Inferior parietal cortex (tissue), 1 donor: ENCODE data around the gene CLEC16A.
"Not testable (repeated sequence)": the region's sequence is repeated elsewhere in the genome, so short reads cannot be mapped to it uniquely, and the experiment has no call there.

Source experiments
- DNase-seq: peaks from one replicate; pipeline ENCODE4 v3.0.0-alpha.2; 2016; ENCODE audit errors: extremely low spot score

Gene CLEC16A

GRCh38 chr16:10939649-10940234, 4.6 kb upstream of the CLEC16A start:
- no peak for DNase-seq

GRCh38 chr16:10940501-10941079, 3.8 kb upstream of the CLEC16A start:
- no peak for DNase-seq

DNA sequence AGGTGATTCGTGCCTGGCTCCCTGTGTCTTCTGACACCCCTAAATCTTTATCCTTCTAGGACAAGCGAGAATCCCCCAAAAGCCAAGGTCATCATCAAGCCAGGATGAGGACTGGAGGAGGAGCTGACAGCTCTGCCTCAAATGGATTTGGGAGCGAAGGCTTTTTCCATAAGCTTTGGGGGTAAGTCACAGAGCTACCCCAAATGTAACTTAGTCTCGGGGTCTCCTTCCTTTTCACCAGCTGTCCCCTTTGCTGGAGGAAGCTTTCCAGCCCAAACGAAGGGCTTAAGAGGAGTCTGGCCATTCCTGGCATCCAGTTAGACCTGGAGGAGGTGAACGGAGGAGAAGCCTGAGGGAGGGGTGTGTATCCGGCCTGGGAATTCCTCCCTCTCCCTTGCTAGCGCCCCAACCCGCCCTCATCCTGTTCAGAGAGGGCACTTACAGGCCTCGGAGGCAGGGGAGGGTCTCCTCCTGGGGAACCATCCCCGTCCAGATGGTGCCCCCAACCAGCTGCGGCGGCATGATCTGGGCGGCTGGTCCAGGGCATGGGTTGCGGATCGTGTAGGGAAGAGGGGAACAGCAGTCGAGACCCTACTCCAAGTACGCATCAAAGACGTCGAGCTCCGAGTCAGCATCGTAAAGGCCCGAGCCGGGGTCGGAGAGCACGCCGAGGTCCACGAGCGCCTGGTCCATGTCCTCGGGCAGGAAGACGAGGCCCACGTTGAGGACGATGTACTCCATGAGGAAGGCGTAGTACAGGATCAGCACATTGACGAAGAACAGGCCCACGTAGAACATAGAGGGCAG, 3.0 kb upstream of the CLEC16A start:
- no peak for DNase-seq

DNA sequence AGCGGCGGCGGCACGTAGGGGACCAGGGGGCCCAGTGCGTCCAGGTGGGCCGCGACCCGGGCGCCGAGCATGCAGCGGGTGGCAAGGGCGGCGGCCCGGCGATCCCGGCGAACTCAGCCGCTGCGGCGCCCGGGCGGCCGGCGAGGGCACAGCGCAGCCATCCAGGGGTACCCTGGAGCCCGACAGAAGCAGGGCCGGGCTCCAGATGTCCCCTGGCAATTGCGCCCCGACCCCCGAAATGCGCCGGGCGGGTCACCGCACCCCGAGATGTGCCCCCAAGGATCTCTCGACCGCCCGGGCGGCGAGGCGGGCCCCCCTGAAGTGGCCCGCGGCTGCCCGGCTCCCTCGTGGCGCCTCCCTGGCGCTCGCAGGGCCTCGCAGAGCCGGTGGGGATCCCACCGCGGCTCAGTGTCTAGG, 2.4 kb upstream of the CLEC16A start:
- not testable (repeated sequence) for DNase-seq

DNA sequence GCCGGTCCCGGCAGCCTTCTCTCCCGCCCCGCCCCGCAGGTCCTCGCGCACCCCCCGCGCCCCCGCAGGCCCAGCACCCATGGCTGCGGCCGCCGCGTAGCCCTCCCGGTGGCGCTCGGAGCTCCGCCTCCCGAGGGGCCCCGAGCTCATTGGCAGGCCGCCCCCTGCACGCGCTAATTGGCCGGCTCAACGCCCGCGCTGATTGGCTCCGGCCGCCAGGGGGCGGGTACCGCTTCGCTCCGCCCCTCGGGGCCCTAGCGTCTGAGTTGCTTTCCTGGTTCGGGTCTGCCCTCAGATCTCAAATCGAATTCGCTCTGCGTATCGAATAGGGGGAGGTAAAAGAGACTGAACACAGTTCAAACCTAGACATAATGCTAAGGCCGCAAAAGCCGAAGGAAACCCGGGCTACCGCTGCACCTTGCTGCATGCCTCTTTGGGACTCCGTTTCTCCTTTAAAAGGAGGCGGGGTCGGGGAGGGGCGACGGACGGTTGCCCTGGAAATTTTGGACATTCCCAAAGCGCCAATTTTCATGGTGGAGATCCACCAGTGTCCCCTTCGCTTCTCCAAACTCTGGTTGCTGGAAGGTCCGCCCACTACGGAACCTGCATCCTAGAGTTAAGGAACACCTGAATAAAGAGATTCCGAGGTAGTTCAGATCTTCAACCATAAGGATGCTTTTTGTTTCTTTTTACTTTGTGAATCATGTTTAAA, 1.9 kb upstream of the CLEC16A start, which contains the start of gene DEXI:
DEXI (minus strand) TSS at position 117 of the 712 bp plus-strand sequence. CDS start 463 bp downstream, outside the sequence.
- DNase-seq, result peak; percentile 97

DNA sequence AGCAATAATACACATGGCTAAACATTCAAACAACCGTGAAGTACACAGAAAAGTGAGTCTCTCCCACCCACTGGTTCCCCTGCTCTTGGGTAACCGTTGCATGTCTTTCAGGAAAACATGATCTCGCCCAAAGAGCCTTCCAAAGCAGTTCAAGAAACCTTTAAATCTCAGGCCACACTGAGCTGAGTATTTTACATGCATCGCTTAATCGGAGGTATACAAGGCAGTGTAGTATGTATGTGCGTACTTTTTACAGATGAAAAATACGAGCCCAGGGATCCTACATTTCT, 1.4 kb upstream of the CLEC16A start:
- DNase-seq, result no peak

GRCh38 chr16:10945065-10945787, 862 bp downstream of the CLEC16A start:
- no peak for DNase-seq

- no peak for DNase-seq
Measured at GRCh38 chr16:10946308-10946707, 1.9 kb downstream of the CLEC16A start.

GRCh38 chr16:10947211-10947787, 2.9 kb downstream of the CLEC16A start:
- no peak for DNase-seq

- no peak for DNase-seq
Measured at GRCh38 chr16:10949424-10949970, 5.1 kb downstream of the CLEC16A start.

DNA sequence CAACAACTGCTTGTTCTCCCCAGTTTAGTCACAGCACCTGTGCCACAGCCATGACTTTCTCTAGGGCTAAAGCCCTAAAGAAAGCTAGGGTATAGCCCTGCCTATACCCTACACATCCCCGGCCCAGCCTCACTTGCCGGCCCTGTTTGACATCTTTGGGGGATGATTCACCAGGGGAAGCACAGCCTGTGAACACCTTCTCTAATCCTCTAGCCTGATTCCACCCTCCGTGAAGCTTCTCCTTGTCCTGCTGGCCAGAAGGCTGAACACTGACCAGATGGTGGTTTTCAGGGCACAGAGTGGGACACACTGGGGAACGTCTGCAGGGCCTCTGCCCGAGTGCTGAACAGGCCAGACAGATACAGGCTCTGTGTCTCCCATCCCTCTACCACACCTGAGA, 6.0 kb downstream of the CLEC16A start:
- DNase-seq, result no peak

DNA sequence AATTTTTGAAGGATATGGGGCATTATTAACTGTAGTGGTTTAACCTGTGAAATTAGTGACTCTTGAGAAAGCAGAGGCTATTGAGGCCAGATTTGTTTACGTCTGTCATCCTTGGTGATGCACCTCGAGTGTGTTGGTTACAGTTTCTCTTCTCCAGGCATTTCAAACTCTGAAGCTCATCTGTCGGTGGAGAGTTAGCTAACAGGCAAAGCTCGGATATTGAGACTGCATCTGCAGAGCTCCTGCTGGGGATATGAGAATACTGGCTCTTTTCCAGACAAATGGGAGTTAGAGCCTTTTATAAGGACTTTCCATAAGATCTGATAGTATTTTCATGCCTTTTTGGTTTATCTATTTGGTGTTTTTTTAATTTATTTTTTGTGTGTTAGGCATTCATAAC, 6.7 kb downstream of the CLEC16A start:
- DNase-seq, result no peak

- DNase-seq, result no peak
Measured at GRCh38 chr16:10954903-10955302, 10.5 kb downstream of the CLEC16A start.

DNA sequence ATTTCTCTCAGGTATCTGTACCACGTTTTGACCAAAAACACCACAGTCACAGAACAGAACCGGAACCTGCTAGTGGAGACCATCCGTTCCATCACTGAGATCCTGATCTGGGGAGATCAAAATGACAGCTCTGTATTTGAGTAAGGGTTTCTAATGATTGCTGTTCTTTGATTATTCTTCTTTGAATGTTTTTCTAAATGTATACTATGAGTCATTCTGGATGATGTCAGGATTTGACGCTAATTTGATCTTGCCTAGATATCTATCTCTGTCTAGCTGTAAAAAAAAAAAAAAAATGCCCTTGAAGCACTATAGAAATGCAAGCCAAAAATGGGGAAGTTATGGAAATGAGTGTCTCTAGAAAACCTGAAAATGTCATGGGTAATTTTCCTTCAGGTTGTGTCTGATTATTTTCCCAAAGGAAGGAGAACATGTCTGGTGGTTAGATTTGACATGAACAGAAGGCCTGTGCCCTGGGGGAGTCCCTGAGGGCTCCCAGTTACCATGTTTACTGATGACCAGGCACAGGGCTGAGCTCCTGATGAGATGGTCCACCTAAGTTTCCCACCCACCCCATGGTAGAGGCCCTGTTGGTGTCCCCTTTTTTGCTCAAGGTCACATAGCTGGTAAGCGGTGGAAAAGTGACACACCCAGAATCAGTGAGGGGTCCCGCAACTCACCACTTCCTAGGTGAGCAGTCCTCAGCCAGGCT, 13.6 kb downstream of the CLEC16A start:
- DNase-seq, result no peak

GRCh38 chr16:10959161-10959560, 14.8 kb downstream of the CLEC16A start:
- DNase-seq, result no peak

DNA sequence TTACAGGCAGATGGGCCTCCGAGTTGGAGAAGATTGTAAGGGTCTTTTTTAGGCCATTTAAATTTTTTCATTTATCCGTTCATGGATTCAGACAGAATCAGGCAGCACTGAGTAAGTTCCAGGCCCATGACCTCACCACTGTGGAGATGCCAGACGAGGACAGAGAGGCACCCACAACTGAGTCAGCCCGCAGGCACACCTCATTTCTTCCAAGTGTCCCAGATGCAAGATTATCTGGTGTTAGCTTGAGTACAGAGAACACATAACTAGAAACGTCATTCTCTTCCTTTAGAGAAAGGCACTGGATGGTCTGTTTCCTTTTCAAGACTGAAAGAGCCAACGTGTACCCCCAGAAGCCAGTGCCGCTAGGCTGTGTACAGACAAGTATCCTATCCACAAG, 16.9 kb downstream of the CLEC16A start:
- DNase-seq, result no peak

- peak; percentile 88 for DNase-seq
Measured at GRCh38 chr16:10964039-10964890, 19.9 kb downstream of the CLEC16A start.

- DNase-seq, result no peak
Measured at GRCh38 chr16:10964891-10965326, 20.5 kb downstream of the CLEC16A start.

DNA sequence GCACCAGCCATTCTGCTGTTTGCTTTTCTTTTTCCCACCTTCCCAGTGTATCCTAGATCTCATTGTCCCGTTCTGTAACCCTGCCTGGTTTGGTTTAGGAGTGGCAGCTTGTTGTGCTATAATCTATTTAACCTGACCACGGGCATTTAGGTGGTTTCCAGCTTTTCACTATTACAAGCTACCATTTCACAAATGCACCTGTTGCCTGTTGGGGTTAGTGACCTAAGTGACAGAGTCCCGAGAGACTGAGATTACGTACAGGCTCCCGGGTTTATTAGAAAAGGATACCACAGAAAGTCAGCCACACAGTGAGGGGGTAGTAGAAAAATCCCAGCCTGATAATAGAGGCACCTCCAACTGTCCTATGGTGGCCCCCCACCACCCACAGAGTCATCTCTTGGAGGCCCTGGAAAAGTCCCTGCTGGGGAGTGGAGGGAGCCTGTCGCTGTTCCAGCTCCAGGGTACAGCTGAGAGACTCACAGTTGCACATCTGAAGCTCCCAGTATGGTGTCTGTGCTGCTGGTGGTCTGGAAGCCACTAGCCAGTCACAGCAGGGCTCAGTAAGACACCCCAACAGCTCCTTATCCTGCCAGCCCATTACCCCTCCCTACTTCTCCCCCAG, 21.2 kb downstream of the CLEC16A start:
- no peak for DNase-seq
